Left kidney (tissue), 8 donors: Measurements from ENCODE around the gene IDE. TPM values are rescaled to one million over a fixed set of nuclear protein-coding genes. Genes with fewer than 3 reads are reported as not detected.
"Not testable (repeated sequence)": the region's sequence is repeated elsewhere in the genome, so short reads cannot be mapped to it uniquely, and the experiment has no call there.

Experiments
- DNase-seq: peaks from one replicate; pipeline ENCODE4 v3.0.0-alpha.2; 2013
- long read RNA-seq, 8 donors: transcript quantifications; one replicate each; lab custom pipeline, GENCODE V29; 2026
- polyA plus RNA-seq: library from polyadenylated mRNA; unstranded; fragments of 120-200 nt; gene quantifications from one replicate; pipeline ENCODE4 v1.2.1, GENCODE V29; 2013; ENCODE audit not compliant: insufficient read length

The IDE gene
- 31.0 TPM for polyA plus RNA-seq
- long read RNA-seq, donor 1, full-length matches to known transcripts, result 4 of 4 reads
- long read RNA-seq, donor 1, partial matches to known transcripts, result 0 of 4 reads
- long read RNA-seq, donor 1, other reads (novel, unspliced or antisense), result 0 of 4 reads
- long read RNA-seq, donor 2, full-length matches to known transcripts, result 1 of 1 reads
- long read RNA-seq, donor 2, partial matches to known transcripts, result 0 of 1 reads
- long read RNA-seq, donor 2, other reads (novel, unspliced or antisense), result 0 of 1 reads
- long read RNA-seq, donor 3, full-length matches to known transcripts, result 2 of 2 reads
- long read RNA-seq, donor 3, partial matches to known transcripts, result 0 of 2 reads
- long read RNA-seq, donor 3, other reads (novel, unspliced or antisense), result 0 of 2 reads
- long read RNA-seq, donor 4, result 0 reads
- long read RNA-seq, donor 5, full-length matches to known transcripts, result 1 of 1 reads
- long read RNA-seq, donor 5, partial matches to known transcripts, result 0 of 1 reads
- long read RNA-seq, donor 5, other reads (novel, unspliced or antisense), result 0 of 1 reads
- long read RNA-seq, donor 6, result 0 reads
- long read RNA-seq, donor 7, full-length matches to known transcripts, result 2 of 2 reads
- long read RNA-seq, donor 7, partial matches to known transcripts, result 0 of 2 reads
- long read RNA-seq, donor 7, other reads (novel, unspliced or antisense), result 0 of 2 reads
- long read RNA-seq, donor 8, full-length matches to known transcripts, result 1 of 1 reads
- long read RNA-seq, donor 8, partial matches to known transcripts, result 0 of 1 reads
- long read RNA-seq, donor 8, other reads (novel, unspliced or antisense), result 0 of 1 reads

DNA sequence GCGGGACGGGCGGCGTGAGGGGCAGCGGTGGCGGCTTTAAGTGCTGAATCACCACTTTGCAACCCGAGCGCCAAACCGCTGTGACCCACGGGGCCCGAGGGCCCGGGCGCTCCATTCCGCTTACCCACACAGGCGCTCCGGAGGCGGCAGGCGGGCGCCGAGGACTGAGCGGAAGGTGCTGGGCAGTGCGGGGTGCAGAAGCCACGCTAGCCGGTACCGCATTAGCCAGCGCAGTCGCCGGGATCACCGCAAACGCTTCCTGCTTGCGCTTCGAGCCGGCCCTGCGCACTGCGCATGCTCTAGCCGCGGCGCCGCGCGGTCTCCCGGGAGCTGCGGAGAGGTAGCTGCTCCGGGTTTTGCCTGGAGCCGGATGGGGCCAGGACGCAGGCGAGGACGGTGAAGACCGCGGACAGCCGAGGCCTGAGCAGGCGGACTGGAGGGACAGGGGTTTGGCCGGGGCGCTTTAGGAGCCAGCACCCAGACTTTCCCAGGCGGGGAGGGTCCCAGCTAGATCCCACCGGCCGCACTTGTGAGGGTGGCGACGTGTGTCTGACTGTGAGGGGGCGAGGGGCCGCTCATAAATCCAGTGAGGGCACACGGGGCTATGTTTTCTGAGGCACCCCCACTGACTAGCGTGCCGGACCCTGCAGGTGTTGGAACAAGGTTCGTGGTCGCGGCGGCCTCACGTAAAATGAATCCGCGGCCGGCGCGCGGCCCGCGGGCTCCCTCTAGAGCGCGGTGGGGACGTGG, at the start of gene IDE:
Gene IDE (minus strand): TSS at position 296 of the 750 bp plus-strand sequence. CDS start 74 bp downstream, at position 222.
- peak; percentile 84 for DNase-seq

DNA sequence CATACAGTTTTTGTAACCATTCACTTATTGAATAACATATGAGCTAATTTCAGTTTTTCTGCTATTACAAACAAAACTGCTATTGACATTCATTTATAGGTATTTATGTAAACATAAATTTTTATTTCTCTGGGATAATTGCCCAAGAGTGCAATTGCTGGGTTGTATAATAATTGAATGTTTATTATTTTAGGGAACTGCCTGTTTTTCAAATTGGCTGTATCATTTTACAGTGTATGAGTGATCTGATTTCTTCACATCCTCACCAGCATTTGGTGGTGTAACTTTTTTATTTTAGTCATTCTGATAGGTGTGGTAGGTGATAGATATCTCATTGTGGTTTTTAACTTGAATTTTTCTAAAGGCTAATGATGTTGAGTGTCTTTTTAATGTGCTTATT, 45.5 kb upstream of the IDE start:
- no peak for DNase-seq

DNA sequence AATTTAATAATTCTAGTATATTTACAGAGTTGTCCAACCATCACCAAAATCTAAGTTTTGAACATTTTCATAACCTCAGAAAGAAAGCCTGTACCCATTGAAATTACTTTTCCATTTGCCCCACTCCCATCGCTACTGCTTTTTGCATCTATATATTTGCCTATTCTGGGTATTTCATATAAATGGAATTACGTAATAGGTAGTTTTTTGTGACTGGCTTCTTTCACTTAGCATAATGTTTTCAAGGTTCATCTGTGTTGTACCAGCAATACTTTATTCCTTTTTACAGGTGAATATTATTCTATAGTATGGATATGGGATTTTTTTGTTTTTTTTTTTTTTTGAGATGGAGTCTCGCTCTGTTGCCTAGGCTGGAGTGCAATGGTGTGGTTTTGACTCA, 41.6 kb upstream of the IDE start:
- DNase-seq, result no peak

DNA sequence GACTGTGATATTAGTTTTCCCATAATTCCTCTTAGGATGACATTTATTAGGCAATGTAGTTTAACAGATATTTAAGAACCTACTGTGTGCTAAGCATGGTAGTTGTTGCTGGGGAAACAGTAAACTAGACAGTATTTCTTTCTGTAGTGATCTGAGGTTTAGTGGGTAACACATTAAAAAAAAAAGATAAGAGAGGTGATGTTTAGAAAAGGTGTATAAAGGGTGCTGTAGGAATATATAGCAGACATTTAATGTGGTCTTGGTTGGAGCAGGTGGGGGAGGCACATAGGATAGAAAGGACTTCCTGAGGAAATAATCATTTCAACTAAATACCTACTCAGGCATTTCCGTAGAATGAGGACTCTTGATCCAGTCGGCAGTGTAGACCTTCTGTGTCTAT, 30.9 kb upstream of the IDE start:
- DNase-seq, result no peak

DNA sequence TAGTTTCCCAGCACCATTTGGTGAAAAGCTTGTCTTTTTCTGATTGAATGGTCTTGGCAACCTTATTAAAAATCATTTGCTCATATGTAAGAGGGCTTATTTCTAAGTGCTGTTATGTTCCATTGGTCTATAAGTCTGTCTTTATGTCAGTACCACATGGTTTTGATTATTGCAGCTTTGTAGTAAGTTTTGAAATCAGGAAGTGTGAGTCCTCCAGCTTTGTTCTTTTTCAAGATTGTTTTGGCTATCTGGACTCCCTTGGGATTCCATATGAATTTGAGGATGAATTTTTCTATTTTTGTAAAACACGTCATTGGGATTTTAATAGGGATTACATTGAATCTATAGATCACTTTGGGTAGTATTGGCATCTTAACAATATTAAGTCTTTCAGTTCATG, 24.4 kb upstream of the IDE start:
- no peak for DNase-seq

DNA sequence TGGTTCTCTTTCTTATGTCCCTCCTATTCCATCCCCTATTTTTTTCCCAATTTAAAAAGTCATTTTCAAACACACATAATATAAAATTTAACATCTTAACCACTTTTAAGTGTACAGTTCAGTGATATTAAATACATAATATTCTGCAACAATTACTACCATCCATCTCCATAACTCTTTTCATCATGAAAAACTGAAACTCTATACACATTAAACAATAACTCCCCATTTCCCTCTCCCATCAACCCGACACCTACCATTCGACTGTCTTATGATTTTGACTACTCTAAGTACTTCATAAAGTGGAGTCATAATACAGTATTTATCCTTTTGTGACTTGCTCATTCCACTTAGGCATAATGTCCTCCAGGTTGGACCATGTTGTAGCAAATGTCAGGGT, 21.6 kb upstream of the IDE start:
- no peak for DNase-seq

DNA sequence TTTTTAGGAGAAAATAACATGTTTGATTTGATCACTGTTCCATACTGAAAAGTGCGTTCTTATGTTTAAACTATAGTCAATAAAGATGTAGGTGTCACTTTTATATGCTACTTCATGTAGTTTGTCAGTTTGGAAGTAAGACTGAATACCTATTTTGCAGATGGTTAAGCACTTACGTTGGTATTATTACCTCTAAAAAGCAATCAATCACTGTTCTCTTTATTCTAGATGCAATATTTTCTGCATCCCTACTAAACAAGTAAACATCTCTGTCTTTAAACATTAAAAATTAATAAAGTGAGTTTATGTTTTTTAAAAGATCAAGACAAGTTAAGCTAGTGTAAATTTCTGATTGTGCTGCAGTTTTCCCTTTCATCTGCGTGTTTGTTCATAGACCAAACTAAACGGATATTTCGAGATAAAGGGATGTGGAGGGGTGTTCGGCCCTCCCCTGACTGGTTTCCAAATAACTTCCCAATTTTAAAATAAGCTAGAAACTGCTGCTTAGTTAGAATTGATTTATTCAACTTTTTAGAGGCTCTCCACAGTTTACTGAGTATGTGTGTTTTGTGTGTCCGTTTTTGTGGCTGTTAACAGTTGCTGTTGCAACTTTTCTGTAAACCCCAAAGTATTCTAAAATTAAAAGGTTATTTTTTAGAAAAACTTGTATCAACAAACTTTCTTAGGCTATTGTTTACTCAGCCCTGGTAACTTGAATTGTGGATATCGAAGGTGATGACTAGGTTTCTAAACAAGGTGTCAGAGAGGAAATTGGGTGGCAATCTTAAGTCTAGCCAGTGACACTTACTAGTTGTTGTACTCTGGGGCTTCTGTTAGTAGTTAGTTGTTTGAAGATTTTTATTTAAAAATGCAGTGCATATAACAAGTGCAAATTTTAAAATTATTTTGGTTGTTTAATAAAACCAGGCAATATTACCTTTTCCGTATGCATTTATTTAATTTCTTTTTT, 20.0 kb upstream of the IDE start:
- peak; percentile 21 for DNase-seq

DNA sequence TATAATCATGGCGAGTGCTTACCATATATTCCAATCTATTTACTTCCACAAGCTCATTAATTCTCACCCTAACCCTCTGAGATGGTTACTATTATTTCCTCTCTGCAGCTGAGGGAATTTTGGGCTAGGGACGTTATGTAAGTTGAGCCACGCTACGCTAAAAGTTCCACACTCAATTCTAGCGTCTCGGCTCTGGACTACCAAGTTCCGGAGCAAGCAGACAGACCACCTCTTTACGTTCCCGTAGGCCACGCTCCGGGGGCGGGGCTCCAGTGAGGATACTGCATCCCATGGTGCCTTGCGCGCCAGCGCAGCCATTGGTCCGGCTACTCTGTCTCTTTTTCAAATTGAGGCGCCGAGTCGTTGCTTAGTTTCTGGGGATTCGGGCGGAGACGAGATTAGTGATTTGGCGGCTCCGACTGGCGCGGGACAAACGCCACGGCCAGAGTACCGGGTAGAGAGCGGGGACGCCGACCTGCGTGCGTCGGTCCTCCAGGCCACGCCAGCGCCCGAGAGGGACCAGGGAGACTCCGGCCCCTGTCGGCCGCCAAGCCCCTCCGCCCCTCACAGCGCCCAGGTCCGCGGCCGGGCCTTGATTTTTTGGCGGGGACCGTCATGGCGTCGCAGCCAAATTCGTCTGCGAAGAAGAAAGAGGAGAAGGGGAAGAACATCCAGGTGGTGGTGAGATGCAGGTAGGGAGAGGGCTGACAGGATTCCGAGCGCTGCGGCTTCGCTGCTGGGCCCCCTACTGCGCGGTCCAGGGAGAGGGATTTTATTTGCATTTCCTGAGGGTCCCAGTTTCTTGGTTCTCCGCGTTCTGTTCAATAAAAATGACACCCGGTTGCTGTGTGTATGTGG, 19.1 kb upstream of the IDE start, which contains the start of gene KIF11:
Gene KIF11 (plus strand): TSS at position 370 of the 858 bp plus-strand sequence. CDS start 246 bp downstream, at position 616.
- peak; percentile 98 for DNase-seq

DNA sequence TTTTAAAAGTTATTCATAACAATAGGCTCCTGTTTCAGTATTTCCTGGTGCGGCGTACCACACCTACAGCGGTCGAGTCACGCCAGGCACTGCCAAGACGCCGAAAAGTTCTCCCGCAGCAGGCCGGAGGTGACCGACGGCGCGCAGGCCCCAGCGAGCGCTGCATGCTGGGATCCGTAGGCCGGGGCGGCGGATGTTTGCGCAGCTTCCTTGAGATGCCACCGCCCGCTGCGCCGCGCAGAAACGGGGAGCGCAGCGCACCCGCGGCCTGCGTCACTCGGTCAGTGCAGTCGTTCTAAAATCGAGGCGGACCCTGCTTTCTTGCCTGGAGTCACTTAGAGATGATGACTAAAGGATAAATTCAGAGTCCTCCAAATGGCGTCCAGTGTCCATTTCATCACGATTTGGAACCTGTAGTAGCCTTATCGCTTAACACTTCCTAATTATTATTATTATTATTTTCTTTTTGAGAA, 17.7 kb upstream of the IDE start:
- peak; percentile 87 for DNase-seq

DNA sequence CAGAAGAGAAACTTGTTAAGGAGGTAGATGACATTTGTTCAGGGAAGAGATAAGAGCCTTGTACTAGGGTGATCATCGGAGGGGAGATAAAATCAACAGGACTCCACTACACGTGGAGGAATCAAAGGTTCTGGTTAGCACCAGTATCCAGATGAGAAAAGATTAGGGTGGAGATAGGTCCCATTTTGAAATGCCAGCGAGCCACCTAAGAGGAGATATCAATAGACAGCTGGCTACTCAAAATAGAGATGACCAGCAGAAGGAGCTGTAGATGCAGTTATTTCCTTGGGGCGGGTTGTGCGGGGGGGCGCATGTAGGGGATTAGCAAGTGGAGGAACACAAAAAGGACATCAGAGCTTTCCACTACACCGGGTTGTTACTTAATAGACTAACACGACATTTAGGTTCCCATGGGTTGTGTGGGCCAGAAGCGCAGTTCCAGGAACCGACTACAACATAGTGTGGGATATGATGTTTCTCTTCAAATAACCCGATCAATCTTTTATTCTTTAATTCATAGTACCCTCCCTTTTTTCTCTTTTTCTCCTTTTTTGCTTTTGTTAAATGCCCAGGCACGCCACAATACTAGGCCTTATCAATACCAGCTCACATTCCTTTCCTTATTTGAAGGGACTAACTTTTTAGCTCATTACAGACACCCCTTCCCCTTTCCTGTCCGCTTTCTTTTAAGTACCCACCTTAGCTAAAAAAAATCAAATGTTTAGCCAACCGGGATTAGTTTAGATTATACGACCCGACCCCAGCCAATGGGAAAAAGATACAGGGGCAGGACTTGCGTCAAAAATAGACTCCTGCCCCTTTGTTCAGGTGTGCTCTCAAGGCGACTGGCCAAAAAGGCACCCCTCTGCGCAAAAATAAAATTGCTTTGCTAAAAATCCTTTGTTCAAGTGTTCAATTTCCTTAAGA, 17.0 kb upstream of the IDE start:
- peak; percentile 40 for DNase-seq

DNA sequence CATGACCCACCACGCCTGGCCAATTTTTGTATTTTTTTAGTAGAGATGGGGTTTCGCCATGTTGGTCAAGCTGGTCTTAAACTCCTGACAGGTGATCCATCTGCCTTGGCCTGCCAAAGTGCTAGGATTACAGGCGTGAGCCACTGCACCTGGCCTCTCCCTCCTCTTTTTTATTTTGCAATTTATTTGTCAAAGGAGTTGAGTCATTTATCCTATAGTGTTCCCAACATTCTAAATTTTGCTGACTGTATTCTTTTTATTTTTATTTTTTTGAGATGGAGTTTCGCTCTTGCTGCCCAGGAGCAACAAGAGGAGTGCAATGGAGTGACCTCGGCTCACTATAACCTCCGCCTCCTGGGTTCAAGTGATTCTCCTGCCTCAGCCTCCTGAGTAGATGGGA, 8.5 kb upstream of the IDE start:
- not testable (repeated sequence) for DNase-seq

DNA sequence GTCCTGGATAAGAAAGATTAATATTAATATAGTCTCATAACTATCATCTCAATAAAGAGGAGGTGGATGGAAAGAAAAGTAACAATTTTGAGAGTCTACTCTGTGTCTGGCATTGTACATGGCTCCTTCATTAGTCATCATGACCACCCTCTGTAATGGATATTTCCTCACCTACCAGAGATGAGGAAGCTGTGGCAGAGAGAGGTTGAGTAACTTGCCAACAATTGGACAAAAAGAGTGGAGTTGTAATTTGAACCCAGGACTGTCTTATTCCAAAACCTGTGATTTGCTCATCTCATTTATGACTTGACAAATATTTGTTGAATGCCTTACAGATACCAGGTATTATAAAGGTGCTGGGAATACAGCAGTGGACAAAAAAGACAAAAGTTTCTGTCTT, 2.1 kb upstream of the IDE start:
- no peak for DNase-seq

DNA sequence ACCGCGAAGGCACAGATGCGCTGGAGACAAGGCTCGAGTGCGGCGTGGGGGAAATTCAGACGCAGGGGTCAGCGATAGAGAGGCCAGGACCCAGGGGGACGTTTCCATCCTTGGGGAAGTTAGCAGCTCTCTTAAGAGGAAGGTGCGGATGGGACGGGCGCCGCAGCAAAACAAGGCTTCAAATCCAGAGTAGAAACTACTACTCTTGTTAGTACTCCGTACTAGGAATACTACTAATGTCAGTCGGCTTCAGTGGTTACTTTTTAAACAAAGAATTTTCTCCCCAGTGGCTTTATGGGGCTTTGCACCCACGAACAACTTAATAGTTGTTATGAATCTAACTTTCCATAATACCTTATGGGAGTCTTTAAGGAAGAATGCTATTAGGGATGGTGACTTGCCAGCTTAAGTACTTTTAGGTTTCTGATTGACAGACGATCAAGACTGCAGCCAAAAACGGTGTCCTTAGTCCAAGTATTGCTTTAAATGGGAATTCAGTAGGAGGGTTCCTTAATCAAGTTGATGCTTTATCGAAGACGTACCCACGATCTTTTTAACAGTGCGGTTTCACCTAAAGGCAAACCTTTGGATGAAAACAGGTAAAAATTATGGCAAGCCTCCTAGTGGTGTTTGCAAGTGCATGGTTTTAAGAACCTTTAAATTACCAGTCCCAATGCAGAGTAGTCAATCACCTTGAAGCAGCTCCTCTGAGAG, 812 bp upstream of the IDE start:
- DNase-seq, result no peak

DNA sequence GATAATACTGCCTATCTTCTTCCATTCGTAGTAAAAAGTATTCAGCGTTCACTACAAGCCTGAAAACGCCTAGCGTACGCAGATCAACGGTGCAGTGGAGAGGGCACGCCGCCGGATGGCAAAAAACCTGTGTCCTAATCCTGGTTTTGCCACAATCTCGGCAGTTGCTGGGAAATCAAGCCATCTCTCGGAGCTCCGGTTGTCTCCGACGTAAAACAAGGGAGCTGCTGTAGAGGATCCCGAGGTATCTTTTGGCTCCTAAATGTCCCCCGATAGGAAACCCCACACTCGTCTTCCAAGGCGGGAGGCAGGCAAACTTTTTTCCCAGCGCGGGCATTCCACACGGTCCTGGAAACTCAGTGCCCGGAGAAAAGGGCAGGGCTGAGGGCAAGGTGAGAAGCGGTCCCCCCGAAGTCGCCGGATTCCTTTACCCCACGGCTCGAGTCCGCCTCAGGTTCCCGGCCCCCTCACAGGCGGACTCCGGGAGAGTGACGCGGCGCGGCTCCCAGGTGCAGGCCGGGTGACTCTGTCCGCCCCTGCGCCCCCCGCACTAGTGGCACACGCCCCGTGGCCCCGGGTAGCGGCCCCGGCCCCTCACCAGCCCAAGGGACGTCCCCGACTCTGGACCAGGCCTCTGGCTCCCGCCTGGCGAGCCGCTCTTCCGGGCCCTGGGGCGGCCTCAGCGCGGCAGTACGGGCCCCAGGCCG, 649 bp downstream of the IDE start:
- DNase-seq, result peak; percentile 27

DNA sequence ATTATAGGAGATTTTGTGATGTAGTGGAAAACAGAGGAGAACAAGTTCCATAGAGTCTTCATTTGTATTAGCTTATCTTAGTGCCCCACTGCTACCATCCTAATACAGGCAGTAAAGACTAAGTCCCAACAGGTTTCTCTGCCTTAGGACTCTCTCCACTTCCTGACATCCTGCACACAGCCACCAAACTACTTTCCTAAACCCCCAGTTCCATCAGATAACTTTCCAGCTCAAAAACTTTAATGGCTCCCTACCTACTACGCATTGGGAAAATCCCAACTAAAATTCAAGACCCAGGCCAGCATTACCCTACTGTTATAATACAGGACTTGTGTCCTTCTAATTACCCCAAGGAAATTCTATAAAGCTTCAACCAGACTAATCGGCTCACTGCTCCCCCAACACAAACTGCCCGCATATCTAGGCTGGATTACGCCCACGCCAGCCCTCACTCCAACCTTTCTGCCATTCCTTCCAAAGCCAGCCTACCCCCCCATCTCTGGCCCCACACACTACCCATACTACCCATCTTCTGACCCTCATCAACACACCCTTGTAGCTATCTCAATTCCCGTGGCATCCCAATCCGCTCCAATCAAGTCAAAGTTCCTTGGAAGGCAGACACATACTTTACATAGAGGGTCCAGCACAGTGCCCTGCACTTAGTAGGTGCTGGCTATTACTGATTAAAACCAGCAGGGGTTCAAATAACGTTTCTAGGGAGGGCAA, 1.4 kb downstream of the IDE start:
- peak; percentile 7 for DNase-seq

DNA sequence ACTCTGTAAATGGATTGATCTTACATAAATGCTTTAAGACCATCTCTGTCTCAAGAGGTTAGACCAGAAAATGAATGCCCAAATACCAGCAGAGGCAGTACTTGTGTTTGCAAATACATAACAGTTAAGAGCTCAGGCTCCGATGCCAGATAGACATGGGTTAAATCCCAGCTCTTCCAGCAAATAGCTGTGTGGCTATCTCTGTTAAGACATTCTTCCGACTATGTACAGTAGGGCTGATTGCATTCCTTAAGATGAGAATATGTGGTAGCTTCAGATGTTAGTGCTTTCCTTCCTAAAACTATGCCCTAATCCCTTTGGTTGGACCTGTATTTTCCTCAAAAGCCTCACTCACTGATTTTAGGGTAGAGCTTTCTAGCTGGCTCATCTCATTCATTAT, 2.2 kb downstream of the IDE start:
- DNase-seq, result no peak

DNA sequence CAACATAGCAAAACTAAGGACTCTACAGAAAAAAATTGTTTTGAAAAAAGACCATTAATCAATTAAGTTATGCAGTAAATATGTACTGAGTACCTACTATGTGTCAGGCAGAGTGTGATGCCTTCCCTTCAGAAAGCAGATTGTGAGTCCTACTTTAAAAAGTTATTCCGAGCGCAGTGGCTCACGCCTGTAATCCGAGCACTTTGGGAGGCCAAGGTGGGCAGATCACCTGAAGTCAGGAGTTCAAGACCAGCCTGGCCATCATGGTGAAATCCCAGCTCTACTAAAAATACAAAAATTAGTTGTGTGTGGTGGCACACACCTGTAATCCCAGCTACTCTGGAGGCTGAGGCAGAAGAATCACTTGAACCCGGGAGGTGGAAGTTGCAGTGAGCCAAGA, 4.2 kb downstream of the IDE start:
- not testable (repeated sequence) for DNase-seq
